Fibroblast of skin of back (primary cell): ENCODE results near the gene DLG1.

Experiments
- DNase-seq: peaks from one replicate; pipeline ENCODE4 v3.0.0-alpha.2; 2013

The DLG1 gene

DNA sequence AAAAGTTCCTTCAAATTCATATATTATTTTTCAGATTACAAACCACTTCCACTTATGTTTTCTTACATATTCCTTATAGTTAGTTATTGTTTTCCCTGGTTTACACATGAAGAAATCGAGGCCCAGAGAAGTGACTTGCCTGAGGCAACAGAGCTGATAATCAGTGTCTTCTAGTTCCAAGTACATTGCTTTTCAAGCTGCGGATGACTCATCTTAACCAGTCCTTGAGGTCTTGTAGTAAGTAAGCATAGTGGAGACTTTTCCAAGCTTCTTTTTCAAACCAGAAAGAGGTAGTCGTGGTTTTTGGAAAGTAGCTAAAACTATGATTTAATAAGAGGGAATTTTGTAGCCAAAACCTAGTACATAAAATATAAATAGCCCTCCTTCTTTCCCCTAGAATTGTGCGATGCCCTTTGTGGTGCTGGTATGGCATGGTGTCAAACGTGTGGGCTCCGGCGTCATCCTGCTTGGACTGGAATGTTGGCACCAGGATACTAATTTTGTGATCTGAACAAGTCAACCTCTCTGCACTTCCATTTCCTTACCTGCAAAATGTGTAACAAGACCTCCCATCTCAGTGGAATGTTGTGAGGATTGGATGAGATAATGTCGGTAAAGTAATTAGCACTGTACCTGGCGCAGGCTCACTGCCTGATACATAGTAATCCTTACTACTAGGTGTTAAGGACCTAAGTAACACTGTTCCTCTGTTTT is 19.0 kb upstream of the DLG1 start:
- DNase-seq, result peak; percentile 91

DNA sequence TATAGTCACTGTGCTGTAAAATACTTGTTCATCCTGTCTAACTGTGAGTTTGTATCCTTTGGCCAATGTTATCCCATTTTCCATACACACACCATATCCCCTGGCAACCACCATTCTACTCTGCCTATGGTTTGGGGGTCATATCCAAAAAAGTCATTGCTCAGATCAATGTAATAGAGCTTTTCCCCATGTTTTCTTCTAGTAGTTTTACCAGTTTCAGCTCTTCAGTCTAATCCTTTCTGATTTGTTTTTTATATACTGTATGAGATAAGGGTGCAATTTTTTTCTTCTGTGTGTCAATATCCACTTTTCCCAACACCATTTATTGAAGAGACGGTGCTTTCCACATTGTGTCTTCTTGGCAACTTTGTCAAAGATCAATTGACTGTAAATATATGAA is 14.0 kb upstream of the DLG1 start:
- no peak for DNase-seq

DNA sequence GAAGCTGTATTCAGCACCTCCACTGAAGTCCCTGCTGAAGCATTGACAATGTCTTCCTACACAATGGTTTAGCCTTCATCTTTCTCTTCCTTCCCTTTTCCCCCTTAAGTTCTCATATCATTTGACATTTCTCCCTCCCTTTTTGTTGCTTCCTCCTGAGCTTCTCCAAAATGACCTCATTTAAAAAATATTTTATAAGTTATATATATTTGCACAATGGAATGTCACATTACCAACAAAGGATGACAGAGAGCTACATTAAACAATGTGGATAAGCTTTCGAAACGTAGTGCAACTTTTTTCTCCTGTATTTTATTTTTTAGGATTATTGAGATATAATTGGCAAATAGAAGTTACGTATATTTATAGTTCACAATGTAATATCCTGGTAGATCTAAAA is 13.2 kb upstream of the DLG1 start:
- DNase-seq, result peak; percentile 85

DNA sequence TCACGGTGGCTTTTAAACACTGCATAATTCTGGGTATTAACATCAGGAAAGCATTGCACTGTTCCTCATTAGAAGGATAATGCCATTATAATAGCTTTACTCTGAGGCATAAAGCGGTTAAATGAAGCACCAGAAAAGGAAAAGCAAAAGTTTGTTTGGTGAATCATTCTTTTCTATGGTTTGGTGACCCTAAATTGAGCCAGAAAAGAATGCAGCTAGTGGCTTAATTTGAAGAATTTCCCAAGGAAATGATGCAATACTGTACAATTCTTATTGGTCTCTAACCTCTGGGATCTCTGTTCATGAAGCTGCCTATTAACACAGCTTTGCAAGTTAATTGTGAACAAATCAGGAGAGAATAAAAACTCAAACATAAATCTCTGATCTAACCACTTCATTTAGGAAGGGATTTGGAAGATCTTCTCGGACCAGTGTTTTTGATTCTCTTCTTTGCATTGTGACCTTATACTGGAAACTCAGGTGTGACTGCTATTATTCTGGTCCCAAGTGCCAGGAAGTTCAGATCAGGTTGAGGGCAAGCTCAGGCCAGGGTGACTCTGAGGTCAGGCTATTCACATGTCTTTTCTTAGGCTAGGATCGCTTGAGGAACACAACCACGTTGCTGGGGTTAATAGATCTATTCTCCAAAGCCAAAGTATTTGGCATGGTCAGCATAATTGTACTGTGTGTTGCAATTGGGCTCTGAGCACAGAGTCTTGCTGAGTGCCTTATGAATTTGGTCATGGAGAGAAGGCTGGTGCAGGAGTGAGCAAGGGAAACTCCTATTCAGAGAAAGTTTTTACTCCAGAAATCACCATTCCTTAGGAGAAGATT is 11.3 kb upstream of the DLG1 start:
- peak; percentile 97 for DNase-seq

DNA sequence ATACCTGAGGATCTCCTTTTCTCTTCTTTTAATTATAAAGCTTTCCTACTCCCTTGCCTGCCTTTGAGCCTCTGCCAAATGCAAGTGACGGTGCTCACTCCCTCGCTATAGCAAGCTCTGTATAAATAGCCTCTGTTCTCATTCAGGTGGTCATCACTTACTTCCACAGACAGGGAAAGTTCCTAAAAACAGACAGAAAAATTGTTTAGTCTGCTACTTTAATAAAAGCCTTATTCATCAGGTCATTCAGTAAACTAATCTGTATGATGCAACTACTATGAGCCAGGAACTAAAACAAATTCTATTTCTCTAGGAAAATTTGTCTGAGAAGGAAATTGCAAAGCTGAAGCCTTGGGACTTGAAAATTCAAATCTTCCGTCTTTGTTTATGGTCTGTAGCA is 10.2 kb upstream of the DLG1 start:
- DNase-seq, result peak; percentile 74

DNA sequence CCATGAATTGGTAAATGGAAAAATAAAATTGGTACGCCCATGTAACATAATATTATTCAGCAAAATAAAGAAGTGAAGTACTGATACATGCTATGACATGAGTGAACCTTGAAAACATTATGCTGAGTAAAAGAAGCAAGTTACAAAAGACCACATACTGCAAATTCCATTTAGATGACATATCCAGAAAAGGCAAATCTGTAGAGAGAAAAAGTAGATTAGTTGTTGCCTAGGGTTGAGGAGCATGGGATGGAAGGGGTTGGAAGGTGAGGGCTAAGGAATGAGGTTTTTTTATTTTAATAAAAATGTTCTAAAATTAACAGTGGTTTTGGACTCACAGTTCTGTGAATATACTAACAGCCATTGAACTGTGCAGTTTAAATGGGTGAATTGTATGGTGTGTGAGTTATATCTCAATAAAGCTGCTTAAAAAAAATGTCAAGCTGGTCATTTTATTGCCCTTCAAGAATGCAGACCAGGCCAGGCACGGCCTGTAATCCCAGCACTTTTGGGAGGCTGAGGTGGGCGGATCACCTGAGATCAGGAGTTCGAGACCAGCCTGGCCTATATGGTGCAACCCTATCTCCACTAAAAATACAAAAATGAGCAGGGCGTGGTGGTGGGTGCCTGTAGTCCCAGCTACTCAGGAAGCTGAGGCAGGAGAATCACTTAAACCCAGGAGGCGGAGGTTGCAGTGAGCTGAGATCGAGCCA is 8.1 kb upstream of the DLG1 start:
- DNase-seq, result peak; percentile 94

DNA sequence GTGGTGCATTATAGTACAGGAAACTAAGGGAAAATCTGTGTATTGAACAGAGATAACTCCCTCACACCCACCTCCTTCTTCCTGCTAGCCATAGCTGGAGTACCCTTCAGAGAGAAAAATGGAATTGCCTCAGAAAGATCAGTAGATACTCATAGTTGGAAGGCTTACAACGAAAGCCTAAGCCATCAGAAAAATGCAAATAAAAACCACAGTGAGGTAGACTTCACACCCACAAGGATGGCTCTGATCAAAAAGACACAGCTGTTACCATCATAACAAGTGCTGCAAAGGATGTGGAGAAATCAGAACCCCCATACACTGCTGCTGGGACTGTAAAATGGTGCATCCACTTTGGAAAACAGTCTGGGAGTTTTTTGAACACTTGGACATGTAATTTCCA is 7.4 kb upstream of the DLG1 start:
- DNase-seq, result peak; percentile 46

DNA sequence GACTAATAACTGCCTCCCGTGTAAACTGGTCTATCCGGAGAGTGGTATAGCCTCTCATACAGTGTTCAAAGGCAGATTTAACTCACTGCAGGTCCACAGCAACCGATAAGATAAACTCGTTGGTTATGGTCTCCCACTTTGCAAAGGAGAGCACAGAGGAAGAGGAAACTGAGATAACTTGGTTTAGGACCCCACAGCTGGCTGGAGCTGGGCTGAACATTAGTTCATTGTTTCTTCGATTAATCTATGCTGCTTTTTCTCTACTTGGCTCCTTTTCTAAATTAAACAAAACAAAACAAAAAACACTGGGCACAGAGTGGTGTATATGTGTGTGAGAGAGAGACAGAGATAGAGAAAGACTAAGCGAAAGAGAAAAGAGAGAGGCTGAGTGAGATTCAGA is 5.0 kb upstream of the DLG1 start:
- DNase-seq, result no peak

DNA sequence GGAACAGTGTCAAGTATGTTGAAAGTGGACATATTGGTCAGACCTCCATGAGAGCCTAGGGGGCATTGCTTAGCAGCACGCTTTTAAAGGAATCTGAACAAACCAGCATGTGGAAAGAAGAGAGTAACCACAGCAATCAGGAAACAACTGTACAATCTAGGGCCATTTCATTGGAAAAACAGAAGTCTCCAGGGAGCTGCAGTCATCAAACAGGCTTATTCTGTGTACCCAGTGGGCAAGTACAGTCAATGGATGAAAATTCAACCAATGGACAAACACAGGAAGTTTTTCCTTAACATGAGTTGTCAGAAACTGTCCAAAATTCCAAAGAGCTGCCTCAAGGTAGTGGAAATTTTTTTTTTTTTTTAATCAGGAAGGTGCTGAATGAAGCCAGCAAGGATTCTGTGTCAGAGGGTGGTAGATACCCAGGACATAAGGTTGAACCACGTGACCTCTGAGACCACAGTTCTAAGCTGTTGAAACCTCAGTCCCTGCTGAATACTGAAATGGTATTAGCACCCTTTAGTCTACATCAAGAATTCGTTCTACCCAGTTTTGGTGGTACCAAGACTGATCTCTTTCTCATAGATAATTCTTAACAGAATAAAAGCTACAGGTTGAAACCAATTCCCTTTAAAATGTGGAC is 4.4 kb upstream of the DLG1 start:
- peak; percentile 97 for DNase-seq

DNA sequence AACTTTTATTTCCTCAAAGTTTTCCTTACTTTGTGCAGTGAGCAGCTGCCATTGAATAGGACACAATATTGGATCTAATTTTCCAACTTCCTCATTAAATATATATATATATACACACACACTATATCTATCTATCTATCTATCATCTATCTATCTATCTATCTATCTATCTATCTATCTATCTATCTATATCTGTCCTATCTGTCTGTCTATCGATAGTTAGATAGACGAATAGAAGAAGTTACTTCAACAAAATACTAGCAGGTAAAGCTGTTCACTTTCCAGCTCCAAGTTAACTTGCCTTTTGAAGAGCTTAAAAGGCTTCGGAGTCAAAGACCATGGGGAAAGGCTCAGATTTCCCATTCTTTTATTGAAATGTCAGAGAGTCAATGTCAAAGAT is 3.6 kb upstream of the DLG1 start:
- no peak for DNase-seq

DNA sequence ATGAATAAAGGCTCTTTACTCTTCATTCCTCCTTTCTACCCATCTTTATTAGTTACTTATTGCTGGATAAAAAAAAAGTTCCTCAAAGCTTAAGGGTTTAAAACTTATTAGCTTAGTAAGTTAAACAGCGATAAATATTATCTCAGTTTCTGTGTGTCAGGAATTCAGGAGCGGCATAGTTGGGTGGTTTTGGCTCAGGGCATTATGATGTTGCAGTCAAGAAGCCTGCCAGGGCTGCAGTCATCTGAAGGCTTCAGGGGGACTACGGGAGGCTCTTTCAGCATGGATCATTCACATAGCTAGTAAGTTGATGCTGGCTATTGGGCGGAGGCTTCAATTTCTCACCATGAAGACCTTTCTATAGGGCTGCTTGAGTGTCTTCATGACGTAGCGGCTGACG is 1.9 kb upstream of the DLG1 start:
- no peak for DNase-seq

DNA sequence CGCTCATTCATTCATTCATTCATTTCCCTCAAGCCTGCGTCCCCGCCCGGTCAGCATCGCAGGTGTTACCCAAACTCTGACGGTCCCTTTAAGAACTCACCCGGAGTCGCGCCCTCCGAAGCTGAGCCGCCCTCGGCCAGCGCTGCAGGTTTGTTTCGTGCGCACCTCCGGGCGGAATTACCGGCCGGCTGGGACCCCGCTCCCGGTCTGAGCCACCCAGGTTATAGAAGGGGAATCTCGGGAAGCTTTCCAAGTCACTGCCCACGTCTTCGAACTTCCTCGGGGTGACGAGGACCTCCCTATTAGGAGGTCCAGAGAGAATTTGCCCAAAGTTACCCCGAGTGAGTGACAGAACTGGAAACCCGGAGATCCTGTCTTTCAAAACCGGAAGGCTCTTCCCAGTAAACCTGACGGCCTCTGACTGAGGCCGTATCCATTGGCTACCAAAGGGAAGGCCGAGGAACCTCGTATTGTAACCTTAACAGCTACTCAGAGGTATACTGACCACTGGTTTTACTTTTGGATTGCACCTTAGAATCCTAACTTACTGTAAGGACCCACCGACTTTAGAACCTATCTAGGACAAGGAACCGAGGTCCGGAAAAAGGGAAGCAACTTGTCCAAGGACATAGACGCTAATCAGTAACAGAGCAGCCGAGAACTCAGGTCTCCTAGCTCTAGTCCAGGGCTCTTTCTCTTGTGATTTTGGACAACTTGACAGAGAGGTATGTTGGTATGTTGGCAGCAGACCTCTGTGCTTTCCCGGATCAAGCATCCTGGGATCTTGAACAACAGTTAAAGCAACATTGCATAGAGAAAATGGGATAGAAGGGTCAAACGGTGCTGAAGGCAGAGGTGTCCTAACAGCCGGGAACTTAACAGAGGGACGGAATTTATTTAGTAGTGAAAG is 788 bp upstream of the DLG1 start:
- no peak for DNase-seq

DNA sequence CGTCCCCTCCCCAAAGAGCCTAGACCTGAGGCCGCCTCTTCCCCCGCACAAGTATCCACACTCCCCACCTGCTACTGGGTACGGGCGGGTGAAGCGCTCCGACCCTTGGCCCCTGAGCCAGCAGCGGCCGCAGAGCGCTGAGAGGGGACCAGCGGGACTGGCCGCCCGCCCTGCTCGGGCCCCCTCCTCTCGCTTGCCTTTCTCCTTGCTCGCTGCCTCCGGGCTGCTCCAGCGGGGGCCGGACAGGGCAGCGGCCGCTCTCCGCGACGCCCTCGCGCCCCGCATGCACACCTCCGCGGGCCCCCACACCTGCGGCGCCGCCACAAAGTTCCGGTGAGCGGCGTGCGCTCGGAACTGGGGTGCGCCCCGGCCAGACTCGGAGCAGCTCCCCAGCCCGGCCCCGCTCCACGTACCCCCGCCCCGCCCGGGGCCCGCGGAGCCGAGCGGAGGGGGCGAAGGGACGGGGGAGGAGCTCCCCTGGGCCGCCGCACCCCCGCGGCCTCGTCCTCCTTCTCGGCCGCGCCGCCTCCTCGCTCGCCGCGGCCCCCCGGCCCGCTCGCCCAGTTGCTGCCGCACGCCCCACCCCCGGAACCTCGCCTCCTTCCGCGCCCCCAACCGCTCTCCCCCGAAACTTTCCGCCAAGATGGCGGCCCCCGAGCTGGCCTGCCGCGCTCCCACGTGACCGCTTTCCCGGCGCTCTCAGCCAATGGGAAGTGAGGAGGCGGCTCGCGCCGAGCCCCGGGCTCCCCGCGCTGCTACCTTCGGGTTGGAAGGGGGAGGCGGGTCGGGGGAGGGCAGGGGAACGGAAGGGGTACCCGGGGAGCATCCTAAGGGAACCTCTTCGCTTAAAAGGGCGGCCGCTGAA is 704 bp downstream of the DLG1 start:
- DNase-seq, result peak; percentile 88

DNA sequence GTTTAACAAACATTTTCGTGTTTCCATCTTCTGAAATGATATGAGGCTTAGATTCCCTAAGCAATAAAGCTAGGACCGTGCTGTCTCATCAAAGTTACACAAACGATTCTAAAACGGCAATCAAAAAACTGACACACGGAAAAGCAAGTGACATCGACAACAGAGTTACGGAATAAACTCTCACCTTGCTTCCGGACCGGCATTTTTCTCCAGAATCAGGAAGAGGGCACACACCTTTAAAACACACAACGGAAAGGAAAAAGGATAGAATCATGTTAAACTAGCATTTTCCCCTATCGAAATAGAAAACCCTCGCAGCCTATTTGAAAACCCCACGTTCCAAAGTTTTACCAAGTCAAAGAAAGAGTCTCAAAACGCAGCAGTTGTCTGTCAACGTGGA is 1.4 kb downstream of the DLG1 start:
- DNase-seq, result no peak

DNA sequence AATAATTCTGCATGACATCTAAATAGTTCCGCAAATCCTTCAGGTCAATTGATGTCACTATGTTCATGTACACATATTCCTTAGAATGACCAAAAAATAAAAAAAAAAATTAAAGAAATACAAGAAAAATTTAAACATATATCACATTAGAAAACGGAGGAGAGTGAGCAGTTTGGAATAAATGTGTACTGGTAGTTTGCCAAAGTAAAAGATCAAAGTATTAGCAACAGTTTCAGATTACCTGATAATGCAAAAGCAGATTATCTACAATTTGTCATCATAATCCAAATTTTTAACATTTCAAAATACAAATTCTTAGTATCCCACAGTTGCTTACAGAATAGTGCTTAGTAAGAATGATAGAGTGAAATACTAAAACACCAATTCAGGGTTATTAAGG is 1.9 kb downstream of the DLG1 start:
- no peak for DNase-seq

DNA sequence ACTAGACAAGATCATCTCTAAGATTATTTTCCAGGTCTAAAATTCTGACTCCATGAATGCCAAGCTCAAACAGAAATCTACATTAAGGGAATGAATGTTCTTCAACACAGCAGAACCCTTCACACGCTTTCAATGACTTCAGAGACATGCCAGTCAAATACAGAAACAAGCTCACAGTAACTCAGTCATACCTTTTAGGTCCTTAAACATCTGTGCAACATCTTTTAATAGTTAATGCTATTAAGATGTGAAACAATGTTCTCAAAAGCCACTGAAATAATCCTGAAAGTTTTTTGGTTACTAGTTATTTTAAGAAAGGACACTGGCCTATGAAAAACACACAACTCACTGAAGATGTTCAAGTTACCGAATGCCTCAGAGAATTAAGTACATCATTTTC is 2.5 kb downstream of the DLG1 start:
- DNase-seq, result no peak

DNA sequence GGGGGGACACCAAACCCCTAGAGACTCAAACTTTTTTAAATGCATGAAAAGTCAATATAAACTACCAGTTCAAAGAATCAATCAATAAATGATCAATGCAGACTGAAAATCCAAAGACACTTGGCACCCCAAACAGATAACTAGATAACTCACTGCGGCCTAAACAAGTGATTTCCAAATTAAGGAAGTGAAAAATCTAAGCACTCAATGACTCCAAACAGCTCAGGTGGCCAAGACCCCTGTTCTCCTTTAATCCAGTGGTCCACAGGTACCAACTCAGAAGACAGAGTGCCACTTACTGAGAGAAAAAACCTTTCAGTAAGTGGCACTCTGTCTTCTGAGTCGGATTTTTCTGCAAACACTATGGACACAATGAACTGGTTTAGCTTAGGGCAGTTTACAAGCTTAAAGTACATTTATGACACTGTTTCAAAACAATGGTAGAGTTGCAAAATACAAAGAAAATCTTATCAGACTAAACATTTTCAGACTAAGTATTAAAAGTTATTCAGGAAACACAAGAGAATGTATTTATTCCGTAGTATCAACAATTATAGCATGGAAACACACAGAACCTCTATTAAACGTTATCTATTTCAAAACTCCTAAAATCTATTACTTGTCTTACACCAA is 4.7 kb downstream of the DLG1 start:
- DNase-seq, result no peak

DNA sequence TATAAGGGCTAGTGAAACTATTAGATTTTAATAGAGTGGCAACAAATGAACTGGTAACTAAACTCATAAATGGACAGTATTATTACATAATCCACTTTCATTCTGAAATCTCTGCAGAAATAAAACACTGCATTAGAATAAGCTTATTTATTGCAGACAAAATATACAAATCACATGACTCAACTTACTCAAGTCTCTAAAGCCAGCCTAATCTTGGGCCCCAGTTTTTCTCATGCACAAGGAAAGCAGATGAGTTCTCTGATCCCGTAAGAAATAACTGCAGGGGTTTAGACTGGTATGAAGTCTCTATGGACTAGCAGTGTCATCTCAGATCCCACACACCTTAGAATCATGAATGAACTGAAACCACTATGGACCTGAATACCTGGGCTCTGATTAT is 5.8 kb downstream of the DLG1 start:
- no peak for DNase-seq

DNA sequence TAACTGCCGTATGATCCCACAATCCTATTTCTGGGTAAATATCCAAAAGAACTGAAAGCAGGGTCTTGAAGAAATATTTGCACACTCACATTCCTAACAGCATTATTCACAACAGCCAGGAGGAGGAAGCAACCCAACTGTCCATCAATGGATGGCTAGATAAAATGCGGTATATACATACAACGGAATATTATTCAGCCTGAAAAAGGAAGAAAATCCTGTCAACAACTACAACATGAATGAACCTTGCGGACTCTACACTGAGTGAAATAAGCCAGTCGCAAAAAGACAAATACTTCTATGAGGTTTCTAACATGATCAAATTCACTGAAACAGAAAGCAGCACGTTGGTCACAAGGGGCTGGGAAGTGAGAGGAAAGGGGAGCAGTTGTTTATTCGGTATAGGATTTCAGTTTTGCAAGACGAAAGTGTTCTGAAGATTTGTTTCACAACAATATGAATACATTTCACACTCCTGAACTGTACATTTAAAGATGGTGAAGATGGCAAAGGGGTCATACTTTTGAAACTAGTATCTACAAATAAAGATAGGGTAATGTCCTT is 6.2 kb downstream of the DLG1 start:
- DNase-seq, result no peak

DNA sequence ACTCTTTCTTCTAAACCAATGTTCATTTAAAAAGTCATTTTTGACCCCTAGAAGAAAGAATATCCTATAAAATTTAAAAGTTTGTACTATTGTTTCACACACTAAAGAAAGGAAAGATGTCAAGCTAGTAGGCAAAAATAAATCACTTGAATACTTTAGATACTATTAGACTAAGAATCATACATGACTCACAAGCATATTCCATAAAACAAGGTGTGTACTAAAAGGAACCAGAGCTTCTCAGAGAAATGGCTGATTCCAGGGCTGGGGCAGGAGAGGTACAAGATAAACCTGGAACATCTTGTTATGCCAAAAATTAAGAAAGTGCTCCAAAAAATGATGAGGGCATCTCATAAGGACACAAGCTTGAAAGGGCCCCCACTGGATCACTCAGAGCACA is 8.7 kb downstream of the DLG1 start:
- peak; percentile 29 for DNase-seq
